Type B pancreatic cell (in vitro differentiated cells): ENCODE measurements around the gene LRRTM3. TPM values are rescaled to one million over a fixed set of nuclear protein-coding genes. Genes with fewer than 3 reads are reported as not detected.
A peak's percentile ranks its signal among the peaks of the same experiment; 100 is the strongest.

Source experiments
- DNase-seq: peaks from one replicate; pipeline ENCODE4 v3.0.0; 2021; ENCODE audit warnings: mixed read lengths; ENCODE audit not compliant: unreplicated experiment; ENCODE audit errors: extremely low spot score
- H3K27ac Mint-ChIP-seq: 2 replicates; pipeline ENCODE4 v1.8.0; 2021; ENCODE audit warnings: mild to moderate bottlenecking, mixed read lengths
- H3K27me3 Mint-ChIP-seq: 2 replicates; pipeline ENCODE4 v1.8.0; 2021; ENCODE audit warnings: mixed read lengths
- H3K36me3 Mint-ChIP-seq: 2 replicates; pipeline ENCODE4 v1.8.0; 2021; ENCODE audit warnings: mixed read lengths
- H3K4me1 Mint-ChIP-seq: one replicate; pipeline ENCODE4 v1.8.0; 2021; ENCODE audit warnings: mixed read lengths; ENCODE audit not compliant: unreplicated experiment
- H3K4me3 Mint-ChIP-seq: 2 replicates; pipeline ENCODE4 v1.8.0; 2021; ENCODE audit warnings: mild to moderate bottlenecking, mixed read lengths
- H3K9me3 Mint-ChIP-seq: 2 replicates; pipeline ENCODE4 v1.8.0; 2021; ENCODE audit warnings: mixed read lengths
- total RNA-seq: library from RNA; stranded (reverse); gene quantifications from 2 replicates; pipeline ENCODE4 v1.2.1, GENCODE V29; 2021; ENCODE audit warnings: low replicate concordance
- TF ChIP-seq, protein P1 (sequence below): fragments of 200-600 bp; sonication (generic); conservative IDR thresholded peaks from 2 replicates; pipeline ENCODE4 v1.5.0; 2021; ENCODE audit warnings: antibody characterized with exemption, mild to moderate bottlenecking

LRRTM3 gene
- total RNA-seq, 1 donor from 2014 or later: 2.5 TPM

DNA sequence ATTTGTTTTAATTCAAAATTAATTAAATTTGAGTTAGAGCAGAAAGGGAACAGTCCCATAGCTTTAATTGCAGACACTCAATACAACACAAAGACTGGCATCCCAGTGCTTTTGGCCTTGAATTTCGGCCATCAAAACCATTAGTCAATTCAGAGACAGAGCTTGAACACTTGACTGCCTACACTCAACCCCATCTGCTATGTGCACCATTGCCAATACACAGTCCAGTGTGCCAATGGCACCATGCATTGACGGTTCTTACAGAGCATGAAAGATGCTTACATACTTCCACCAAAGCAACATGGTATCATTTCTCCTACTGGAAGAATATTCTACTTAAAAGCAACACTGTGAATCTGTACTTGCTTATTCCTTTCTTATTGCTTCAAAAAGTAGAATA is 43.6 kb upstream of the LRRTM3 start:
- peaks cover 3% of the 10 kb centered on the region for H3K27me3 Mint-ChIP-seq
- DNase-seq: no peak
- no peaks in the 10 kb centered on the region for H3K9me3 Mint-ChIP-seq
- no peaks in the 10 kb centered on the region for H3K36me3 Mint-ChIP-seq
- no peaks in the 10 kb centered on the region for H3K4me1 Mint-ChIP-seq
- no peak overlapping the region for H3K27ac Mint-ChIP-seq
- no peak overlapping the region for H3K4me3 Mint-ChIP-seq
- TF ChIP-seq, protein P1, sequence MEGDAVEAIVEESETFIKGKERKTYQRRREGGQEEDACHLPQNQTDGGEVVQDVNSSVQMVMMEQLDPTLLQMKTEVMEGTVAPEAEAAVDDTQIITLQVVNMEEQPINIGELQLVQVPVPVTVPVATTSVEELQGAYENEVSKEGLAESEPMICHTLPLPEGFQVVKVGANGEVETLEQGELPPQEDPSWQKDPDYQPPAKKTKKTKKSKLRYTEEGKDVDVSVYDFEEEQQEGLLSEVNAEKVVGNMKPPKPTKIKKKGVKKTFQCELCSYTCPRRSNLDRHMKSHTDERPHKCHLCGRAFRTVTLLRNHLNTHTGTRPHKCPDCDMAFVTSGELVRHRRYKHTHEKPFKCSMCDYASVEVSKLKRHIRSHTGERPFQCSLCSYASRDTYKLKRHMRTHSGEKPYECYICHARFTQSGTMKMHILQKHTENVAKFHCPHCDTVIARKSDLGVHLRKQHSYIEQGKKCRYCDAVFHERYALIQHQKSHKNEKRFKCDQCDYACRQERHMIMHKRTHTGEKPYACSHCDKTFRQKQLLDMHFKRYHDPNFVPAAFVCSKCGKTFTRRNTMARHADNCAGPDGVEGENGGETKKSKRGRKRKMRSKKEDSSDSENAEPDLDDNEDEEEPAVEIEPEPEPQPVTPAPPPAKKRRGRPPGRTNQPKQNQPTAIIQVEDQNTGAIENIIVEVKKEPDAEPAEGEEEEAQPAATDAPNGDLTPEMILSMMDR: no peak

DNA sequence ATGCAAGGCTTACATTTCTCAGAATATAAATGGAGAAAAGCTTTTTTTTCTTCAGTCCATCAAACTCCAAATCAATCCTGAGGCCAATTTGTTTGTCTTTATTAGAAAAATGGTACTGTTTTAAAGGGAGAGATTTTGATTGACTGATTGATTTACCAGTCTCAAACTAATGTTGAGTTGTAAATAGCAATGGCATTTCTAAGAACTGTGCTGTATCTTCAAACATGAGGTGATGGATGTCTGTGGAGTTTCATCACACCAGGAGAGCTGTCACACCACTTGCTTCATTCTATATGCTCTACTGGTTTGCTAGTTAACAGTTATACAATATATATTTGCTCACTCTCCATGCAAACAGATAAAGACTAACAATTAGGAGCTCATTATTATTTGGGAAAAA is 39.0 kb upstream of the LRRTM3 start:
- H3K36me3 Mint-ChIP-seq: no peaks in the 10 kb centered on the region
- no peaks in the 10 kb centered on the region for H3K4me1 Mint-ChIP-seq
- H3K27me3 Mint-ChIP-seq: peaks cover 9% of the 10 kb centered on the region
- no peak for DNase-seq
- H3K4me3 Mint-ChIP-seq: no peak overlapping the region
- TF ChIP-seq, protein P1: no peak
- H3K27ac Mint-ChIP-seq: no peak overlapping the region
- H3K9me3 Mint-ChIP-seq: no peaks in the 10 kb centered on the region

DNA sequence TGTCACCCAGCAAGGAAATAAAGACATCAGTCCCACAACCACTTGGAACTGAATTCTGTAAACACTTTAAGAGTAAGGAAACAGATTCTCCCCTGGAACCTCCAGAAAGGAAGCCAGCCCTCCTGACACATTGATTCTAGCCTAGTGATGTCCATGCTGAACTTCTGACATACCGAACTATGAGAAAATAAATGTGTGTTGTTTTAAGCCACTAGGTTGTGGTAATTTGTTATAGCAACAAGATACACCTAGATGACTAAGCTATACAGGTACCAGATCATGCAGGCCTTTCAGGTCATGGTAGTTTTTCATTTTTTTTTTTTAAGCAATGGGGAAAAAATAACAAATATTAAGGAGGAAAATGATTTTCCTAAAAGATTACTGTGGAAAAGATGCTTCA is 37.6 kb upstream of the LRRTM3 start:
- no peaks in the 10 kb centered on the region for H3K4me1 Mint-ChIP-seq
- TF ChIP-seq, protein P1: no peak
- H3K9me3 Mint-ChIP-seq: no peaks in the 10 kb centered on the region
- H3K27me3 Mint-ChIP-seq: peaks cover 9% of the 10 kb centered on the region
- DNase-seq: no peak
- H3K36me3 Mint-ChIP-seq: no peaks in the 10 kb centered on the region
- H3K27ac Mint-ChIP-seq: peak overlapping the region; percentile 67
- no peak overlapping the region for H3K4me3 Mint-ChIP-seq

DNA sequence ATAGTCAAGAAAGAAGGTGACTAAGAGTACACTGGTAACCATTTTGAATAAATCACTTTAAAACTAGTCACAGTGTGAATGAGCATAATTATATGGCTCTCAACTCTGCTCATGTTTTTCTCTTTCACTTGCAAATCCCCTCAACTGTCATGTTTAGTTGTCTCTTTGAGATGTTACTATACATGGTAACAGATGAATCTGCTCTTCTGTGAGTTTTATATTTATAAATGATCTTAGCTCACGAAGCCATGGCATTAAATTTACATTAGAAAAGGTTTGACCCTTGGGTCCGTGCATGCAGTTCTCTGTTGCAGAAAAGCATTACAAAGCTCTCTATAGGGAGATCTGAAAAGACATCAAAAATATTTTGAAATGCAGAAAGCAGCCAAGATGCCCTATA is 33.0 kb upstream of the LRRTM3 start:
- Mint-ChIP-seq H3K4me3 (no peak overlapping the region), H3K4me1 (no peaks in the 10 kb centered on the region), H3K36me3 (no peaks in the 10 kb centered on the region), H3K9me3 (peaks cover 1% of the 10 kb centered on the region), H3K27me3 (peaks cover 9% of the 10 kb centered on the region), H3K27ac (no peak overlapping the region)
- no peak for DNase-seq
- TF ChIP-seq, protein P1: no peak

DNA sequence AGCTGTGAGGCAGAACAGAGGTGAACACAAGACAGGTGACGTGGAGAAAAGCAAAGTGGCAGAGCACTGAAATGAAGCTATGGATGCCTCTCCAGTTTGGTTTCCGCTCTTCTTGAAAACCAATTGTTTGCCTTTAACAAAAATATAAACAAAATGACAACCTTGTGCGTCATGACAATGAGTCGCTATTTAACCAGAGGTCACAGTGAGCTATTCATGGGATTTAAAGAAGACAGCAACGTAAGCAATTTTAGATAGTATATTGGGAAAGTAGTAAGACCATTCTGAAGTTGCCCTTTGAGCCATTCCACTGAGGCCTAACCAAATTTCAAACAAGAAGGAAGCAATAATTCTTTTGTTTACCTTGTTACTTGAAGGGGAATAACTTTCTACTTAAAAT is 15.2 kb upstream of the LRRTM3 start:
- no peak for DNase-seq
- H3K4me1 Mint-ChIP-seq: no peaks in the 10 kb centered on the region
- H3K27me3 Mint-ChIP-seq: no peaks in the 10 kb centered on the region

More for the DNA sequence above, 15.2 kb upstream of the LRRTM3 start:
- H3K9me3 Mint-ChIP-seq: no peaks in the 10 kb centered on the region
- H3K27ac Mint-ChIP-seq: no peak overlapping the region
- no peaks in the 10 kb centered on the region for H3K36me3 Mint-ChIP-seq
- TF ChIP-seq, protein P1: no peak
- no peak overlapping the region for H3K4me3 Mint-ChIP-seq
